Measurements from ENCODE around the gene TMEM256. TPM values are rescaled to one million over a fixed set of nuclear protein-coding genes. Genes with fewer than 3 reads are reported as not detected.

The TMEM256 gene
- polyA plus RNA-seq, 3 donors: 39.2 to 81.4 (median 72.6) TPM

- TF ChIP-seq CTCF (IDR thresholded peaks at IDR 0.05): no peak
- peaks cover 12 to 28% of the 10 kb centered on the region in 2 donors for H3K4me1 ChIP-seq (ENCODE audit: control insufficient read depth in 1 of 2, insufficient read depth in 2 of 2, low read length in 2 of 2)
- no peaks in the 10 kb centered on the region for H3K27me3 ChIP-seq (ENCODE audit: control insufficient read depth in 2 of 2, insufficient read depth in 2 of 2, low read length in 2 of 2)
- H3K4me1 Mint-ChIP-seq: peaks cover 21% of the 10 kb centered on the region
- no peak overlapping the region for H3K4me2 ChIP-seq (replicated peaks; ENCODE audit: extremely low read depth, low read length, poor library complexity, severe bottlenecking)
- no peak overlapping the region for H3K9ac ChIP-seq (ENCODE audit: insufficient read depth, low read length, poor library complexity, severe bottlenecking)
- no peaks in the 10 kb centered on the region for H3K79me2 ChIP-seq (ENCODE audit: insufficient read depth, low read length)
- H3K36me3 ChIP-seq (replicated peaks in 1 of 2; ENCODE audit: control insufficient read depth in 1 of 2, insufficient read depth in 2 of 2, low read length in 2 of 2): no peaks in the 10 kb centered on the region
- no peak overlapping the region for H3K4me3 ChIP-seq (replicated peaks in 1 of 3; ENCODE audit: low read depth in 2 of 3, low read length in 3 of 3)
- no peak overlapping the region for H3K27ac Mint-ChIP-seq
- H4K20me1 ChIP-seq (ENCODE audit: insufficient read depth, low read length): peaks cover 6% of the 10 kb centered on the region
- H3K4me3 Mint-ChIP-seq: no peak overlapping the region
- no peak overlapping the region for H3K27ac ChIP-seq (ENCODE audit: low read depth in 1 of 2, low read length in 2 of 2)
- no peaks in the 10 kb centered on the region for H3K36me3 Mint-ChIP-seq
- H3K9me3 ChIP-seq (replicated peaks in 1 of 2; ENCODE audit: control insufficient read depth in 1 of 2, insufficient read depth in 1 of 2, low read length in 2 of 2): no peaks in the 10 kb centered on the region
- H2AFZ ChIP-seq (ENCODE audit: insufficient read depth, low read depth, low read length, poor library complexity, severe bottlenecking): no peak overlapping the region
- H3K9me3 Mint-ChIP-seq: peaks cover 0 to 2% (median 0%) of the 10 kb centered on the region in 7 donors
- no peak for DNase-seq
- WGBS (ENCODE audit: insufficient coverage): 58% methylated on average over 1 of the region's 2 CpGs
- H3K27me3 Mint-ChIP-seq (ENCODE audit: low read depth in 3 of 3): peaks cover 3 to 12% (median 4%) of the 10 kb centered on the region in 3 donors
- intact Hi-C loops (cut with micrococcal nuclease): loop anchor here in 1 of 2 donors (10.0 kb wide), 2 partner anchors 127 to 207 kb away; partner anchors contain the start of genes POLR2A, SENP3 and SLC35G6
Observed at GRCh38 chr17:7357381-7357780, 46.5 kb downstream of the TMEM256 start.

GRCh38 chr17:7356756-7357155 lies 47.1 kb downstream of the TMEM256 start:
- H3K27me3 Mint-ChIP-seq (ENCODE audit: low read depth in 3 of 3): peaks cover 3 to 12% (median 4%) of the 10 kb centered on the region in 3 donors
- Histone ChIP-seq H3K4me2 (replicated peaks; ENCODE audit: extremely low read depth, low read length, poor library complexity, severe bottlenecking) (no peak overlapping the region), H3K36me3 (replicated peaks in 1 of 2; ENCODE audit: control insufficient read depth in 1 of 2, insufficient read depth in 2 of 2, low read length in 2 of 2) (no peaks in the 10 kb centered on the region), H3K27ac (ENCODE audit: low read depth in 1 of 2, low read length in 2 of 2) (no peak overlapping the region), H3K79me2 (ENCODE audit: insufficient read depth, low read length) (no peaks in the 10 kb centered on the region), H3K9ac (ENCODE audit: insufficient read depth, low read length, poor library complexity, severe bottlenecking) (no peak overlapping the region), H3K4me3 (replicated peaks in 1 of 3; ENCODE audit: low read depth in 2 of 3, low read length in 3 of 3) (no peak overlapping the region), H3K4me1 (ENCODE audit: control insufficient read depth in 1 of 2, insufficient read depth in 2 of 2, low read length in 2 of 2) (peaks cover 14 to 31% of the 10 kb centered on the region in 2 donors), H3K9me3 (replicated peaks in 1 of 2; ENCODE audit: control insufficient read depth in 1 of 2, insufficient read depth in 1 of 2, low read length in 2 of 2) (no peaks in the 10 kb centered on the region), H2AFZ (ENCODE audit: insufficient read depth, low read depth, low read length, poor library complexity, severe bottlenecking) (no peak overlapping the region), H3K27me3 (ENCODE audit: control insufficient read depth in 2 of 2, insufficient read depth in 2 of 2, low read length in 2 of 2) (no peaks in the 10 kb centered on the region), H4K20me1 (ENCODE audit: insufficient read depth, low read length) (peaks cover 6% of the 10 kb centered on the region)
- intact Hi-C loops (cut with micrococcal nuclease): loop anchor here in 1 of 2 donors (1.0 to 10.0 kb wide), 3 partner anchors 10 to 208 kb away; partner anchors contain the start of genes POLR2A, SENP3 and SLC35G6
- H3K4me1 Mint-ChIP-seq: peaks cover 23% of the 10 kb centered on the region
- WGBS (ENCODE audit: insufficient coverage): 83% methylated on average over 6 of the region's 8 CpGs
- no peaks in the 10 kb centered on the region for H3K36me3 Mint-ChIP-seq
- H3K27ac Mint-ChIP-seq: no peak overlapping the region
- peaks cover 0 to 2% (median 0%) of the 10 kb centered on the region in 7 donors for H3K9me3 Mint-ChIP-seq
- no peak for DNase-seq
- no peak for TF ChIP-seq CTCF (IDR thresholded peaks at IDR 0.05)
- H3K4me3 Mint-ChIP-seq: peak overlapping the region in 1 of 2 donors; percentile 2

Data from CD14-positive monocyte (primary cell).